ENCODE measurements around the gene DDX47. TPM values are rescaled to one million over a fixed set of nuclear protein-coding genes. Genes with fewer than 3 reads are reported as not detected.

The DDX47 gene
- total and polyA plus RNA-seq, 2 experiments from 2014 or later: 54.0 to 90.8 TPM

GRCh38 chr12:12792421-12792820 is 20.7 kb upstream of the DDX47 start:
- Histone ChIP-seq H4K20me1 (replicated peaks; ENCODE audit: insufficient read depth) (no peaks in the 10 kb centered on the region), H3K4me3 (no peak overlapping the region), H3F3A (replicated peaks; ENCODE audit: low read depth) (no peaks in the 10 kb centered on the region), H3K36me3 (ENCODE audit: insufficient read depth) (no peaks in the 10 kb centered on the region), H3K79me2 (replicated peaks; ENCODE audit: insufficient read depth) (no peaks in the 10 kb centered on the region), H3K27ac (ENCODE audit: low read depth) (no peak overlapping the region), H2AFZ (no peak overlapping the region), H3K27me3 (ENCODE audit: insufficient read depth) (peaks cover 13% of the 10 kb centered on the region), H3K9me2 (ENCODE audit: insufficient read depth) (no peaks in the 10 kb centered on the region), H3K4me2 (no peak overlapping the region), H3K4me1 (ENCODE audit: insufficient read depth) (peaks cover 3% of the 10 kb centered on the region)
- TF ChIP-seq EZH2 (IDR thresholded peaks at IDR 0.05; ENCODE audit: low read depth, unreplicated experiment) (no peak), NANOG (IDR thresholded peaks at IDR 0.05; ENCODE audit: borderline replicate concordance) (no peak), ETS1 (IDR thresholded peaks at IDR 0.05) (no peak), REST (IDR thresholded peaks at IDR 0.05; ENCODE audit: unreplicated experiment) (no peak), STAT1 (IDR thresholded peaks at IDR 0.05; ENCODE audit: unreplicated experiment) (no peak), EZH2phosphoT487 (IDR thresholded peaks at IDR 0.05; ENCODE audit: unreplicated experiment) (no peak), POLR2AphosphoS5 (IDR thresholded peaks at IDR 0.05; ENCODE audit: low read depth) (no peak), JUNB (IDR thresholded peaks at IDR 0.05; ENCODE audit: unreplicated experiment) (no peak), CREB1 (CRISPR knock-in tag; IDR thresholded peaks at IDR 0.05; ENCODE audit: low read depth) (no peak), ZNF462 (CRISPR knock-in tag; IDR thresholded peaks at IDR 0.05) (no peak), ZNF331 (CRISPR knock-in tag; IDR thresholded peaks at IDR 0.05; ENCODE audit: low read depth) (no peak), ZNF114 (CRISPR knock-in tag; IDR thresholded peaks at IDR 0.05) (no peak), CTCF (conservative IDR thresholded peaks at IDR 0.05; ENCODE audit: low read depth in 2 of 2) (no peak)
- Mint-ChIP-seq H3K27ac (no peak overlapping the region), H3K4me1 (peaks cover 9% of the 10 kb centered on the region), H3K27me3 (ENCODE audit: insufficient read depth, low read depth, poor library complexity) (peaks cover 13% of the 10 kb centered on the region), H3K36me3 (ENCODE audit: low read depth) (peaks cover 2% of the 10 kb centered on the region; the same call in 2 of the 3 replicates), H3K9me3 (peaks cover 7% of the 10 kb centered on the region; the same call in 1 of the 3 replicates), H3K4me3 (no peak overlapping the region)
- ATAC-seq: no peak
- no peak for DNase-seq (ENCODE audit: low spot score)

Data from GM23338 (cell line).